ENCODE results near the gene FOXA2.

DNA sequence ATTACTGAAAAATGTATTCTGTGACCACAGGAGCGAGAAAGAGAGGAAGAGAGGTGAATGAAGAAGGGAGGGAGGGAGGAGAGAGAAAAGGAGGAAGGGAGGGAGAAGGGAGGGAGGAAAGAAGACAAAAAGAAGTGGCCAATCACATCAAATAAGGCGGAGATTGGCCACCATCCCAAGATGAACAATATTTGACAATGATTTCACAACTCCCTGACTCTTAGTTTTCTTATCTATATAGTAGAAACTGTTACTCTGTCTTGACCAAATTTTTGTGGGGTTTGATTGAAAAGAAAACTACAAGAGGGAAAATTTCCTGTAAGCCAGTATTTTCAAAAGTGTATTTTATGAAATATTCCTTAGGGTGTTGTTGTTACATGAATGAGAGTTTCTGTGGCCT lies 52.6 kb downstream of the FOXA2 start:
- TF ChIP-seq, protein P1, sequence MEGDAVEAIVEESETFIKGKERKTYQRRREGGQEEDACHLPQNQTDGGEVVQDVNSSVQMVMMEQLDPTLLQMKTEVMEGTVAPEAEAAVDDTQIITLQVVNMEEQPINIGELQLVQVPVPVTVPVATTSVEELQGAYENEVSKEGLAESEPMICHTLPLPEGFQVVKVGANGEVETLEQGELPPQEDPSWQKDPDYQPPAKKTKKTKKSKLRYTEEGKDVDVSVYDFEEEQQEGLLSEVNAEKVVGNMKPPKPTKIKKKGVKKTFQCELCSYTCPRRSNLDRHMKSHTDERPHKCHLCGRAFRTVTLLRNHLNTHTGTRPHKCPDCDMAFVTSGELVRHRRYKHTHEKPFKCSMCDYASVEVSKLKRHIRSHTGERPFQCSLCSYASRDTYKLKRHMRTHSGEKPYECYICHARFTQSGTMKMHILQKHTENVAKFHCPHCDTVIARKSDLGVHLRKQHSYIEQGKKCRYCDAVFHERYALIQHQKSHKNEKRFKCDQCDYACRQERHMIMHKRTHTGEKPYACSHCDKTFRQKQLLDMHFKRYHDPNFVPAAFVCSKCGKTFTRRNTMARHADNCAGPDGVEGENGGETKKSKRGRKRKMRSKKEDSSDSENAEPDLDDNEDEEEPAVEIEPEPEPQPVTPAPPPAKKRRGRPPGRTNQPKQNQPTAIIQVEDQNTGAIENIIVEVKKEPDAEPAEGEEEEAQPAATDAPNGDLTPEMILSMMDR (IDR thresholded peaks at IDR 0.05): no peak
- TF ChIP-seq EP300 (IDR thresholded peaks at IDR 0.05) (no peak), POLR2A (IDR thresholded peaks at IDR 0.05) (no peak)
